HG03432 (cell line): ENCODE data around the gene DNM3.
"Not testable (repeated sequence)": the region's sequence is repeated elsewhere in the genome, so short reads cannot be mapped to it uniquely, and the experiment has no call there.

Source experiments
- ATAC-seq: cut with Tn5 transposase; IDR thresholded peaks from one replicate; pipeline ENCODE4 v1.9.1; 2021; ENCODE audit warnings: mild to moderate bottlenecking, moderate library complexity; ENCODE audit not compliant: unreplicated experiment

DNM3 gene

DNA sequence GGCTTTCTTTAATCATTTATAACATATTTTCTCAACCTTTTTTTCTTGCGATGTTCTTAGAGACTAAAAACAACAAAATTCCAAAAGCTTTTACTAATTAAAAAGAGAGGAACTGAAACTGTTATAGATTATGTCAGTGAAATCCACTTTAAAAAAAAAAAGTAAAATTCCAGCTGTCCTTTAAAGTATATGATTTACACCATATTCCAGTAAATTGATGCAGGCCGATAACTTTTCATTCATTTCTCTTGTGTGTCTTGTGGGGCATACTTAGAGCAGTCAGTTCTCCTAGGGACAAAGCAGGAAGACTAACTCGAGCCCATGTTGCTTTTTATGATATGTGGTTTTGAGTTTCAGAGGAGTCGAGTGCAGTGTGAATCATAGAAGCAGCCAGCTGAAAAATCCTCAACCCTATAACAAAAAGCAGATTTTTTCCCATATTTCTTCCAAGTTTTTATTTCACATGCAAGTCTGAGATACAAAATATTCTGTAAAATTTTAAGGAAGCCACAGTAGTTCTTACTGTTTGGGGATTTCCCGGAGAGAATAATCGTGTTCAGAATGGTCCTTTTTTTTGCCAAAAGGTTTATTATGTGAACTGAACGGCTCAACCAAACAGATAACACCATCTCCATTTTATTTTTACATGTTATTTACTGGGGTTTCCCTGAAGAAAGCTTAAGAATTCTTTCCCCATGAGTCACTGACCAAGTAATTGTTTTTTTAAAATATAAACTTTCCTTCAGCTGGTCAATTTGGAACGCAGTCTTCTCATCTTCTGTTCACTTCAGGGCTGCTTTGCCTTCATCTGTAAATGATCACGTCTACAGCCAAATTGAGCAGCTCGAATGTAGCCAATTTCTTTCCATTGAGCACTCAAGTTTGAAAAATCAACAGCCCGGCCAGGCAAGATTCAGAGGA lies 502.2 kb downstream of the DNM3 start:
- ATAC-seq: peak; percentile 35

DNA sequence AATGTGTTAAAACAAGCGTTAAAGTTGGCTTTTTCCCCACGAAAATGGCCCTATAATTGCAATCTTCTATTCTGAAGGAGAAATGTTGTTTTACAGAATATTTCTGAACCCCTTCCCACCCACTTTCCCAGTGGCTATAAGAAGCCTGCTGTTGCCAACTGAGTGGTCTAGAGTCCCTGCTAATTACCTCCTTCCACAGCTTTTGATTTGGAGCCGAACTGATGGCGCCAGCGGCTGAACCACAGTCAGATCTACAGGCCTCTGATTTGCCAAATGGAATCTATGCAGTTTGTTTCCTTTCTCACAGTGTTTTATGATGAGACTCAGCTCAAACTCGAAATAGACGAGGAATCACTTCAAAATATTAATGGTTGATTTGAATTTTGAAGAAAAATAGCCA lies 503.1 kb downstream of the DNM3 start:
- no peak for ATAC-seq

DNA sequence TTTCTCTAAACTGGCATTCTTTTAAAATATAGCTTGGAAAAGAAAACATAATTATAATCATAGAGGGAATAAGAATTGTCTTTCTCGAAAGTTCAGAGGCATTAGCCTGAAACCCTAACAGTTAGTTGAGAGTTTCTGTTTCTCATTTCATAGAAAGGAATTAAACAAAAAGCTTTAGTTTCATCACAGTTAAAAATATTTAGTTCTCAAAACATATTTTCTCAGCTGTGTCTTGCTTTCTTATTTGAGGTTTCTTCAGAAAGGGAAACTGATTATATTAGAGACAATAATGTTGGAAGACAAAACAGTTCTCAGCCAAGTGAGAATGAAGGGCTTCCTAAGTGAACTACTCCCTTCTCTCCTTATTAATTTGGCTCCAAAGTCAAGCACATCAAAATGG lies 503.8 kb downstream of the DNM3 start:
- ATAC-seq: peak; percentile 44

DNA sequence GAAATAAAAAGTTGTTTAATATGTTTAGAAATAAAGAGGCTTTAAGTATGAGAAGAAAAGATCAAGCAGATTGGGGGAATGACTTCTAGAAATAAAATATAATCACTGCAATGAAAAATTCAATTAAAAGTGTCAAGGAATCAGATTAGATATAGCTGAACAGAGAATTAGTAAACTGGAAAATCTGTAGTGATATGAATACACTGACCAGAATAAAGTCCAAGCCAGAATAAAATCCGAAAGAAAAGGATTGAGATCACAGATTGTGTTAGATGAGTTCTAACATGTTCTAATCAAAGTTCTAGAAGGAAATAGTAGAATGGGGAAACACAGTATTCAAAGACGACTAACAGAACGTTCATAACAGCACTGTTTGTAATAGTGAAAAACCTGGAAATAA lies 506.1 kb downstream of the DNM3 start:
- ATAC-seq: no peak

DNA sequence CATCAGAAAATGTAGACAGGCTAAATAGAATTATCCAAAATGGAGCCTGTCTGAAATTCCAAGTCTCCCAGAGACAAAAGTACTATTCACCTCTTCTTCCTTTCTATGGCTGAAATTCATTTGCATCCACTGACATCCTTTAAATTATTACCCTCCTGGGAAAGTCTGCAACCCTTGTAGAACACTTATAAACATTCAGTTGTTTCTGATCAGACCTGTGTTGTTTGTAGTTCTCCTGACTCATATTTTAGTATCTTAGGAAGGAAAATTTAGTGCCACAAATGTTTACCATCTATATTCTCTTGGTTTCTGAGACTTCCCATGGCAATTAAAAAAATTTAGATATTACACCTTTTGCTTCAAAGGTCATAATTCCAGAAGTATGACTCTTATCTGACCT lies 509.6 kb downstream of the DNM3 start:
- no peak for ATAC-seq

DNA sequence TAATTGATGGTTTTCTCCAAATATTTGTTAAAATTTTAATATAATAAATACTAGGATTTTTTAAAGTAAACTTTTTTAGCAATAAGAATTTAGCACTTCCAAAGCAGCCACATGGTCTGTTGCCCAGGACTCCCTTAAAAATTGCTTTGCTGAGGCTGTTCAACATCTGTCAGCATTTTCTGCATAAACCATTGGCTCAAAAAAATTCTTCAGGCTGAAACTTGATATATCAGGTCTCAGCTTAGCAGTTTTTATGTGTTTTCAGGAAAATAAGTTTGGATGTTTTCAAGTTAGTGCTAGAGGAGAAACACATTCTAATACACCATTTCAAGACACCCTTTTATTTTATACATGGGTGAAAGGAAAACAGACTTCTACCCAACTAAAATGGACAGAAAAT lies 510.0 kb downstream of the DNM3 start:
- ATAC-seq: no peak

DNA sequence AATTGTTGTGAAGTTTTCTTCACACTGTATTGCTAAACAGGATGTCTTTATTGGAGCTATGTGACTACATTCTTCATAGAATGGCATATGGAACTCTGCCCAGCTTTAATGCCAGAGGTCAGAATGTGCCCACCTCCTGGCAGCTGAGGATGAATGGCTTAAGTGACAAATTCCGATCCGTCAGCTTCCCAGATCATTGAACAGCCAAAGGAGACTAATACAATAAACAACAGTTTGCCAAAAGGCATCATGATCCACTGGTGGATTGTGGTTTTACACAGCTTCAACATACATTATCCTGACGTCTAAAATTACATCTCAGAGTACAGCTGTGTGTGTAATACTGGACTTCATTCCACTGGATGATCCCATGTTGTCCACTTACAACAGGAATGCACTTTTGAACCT lies 510.5 kb downstream of the DNM3 start:
- no peak for ATAC-seq

DNA sequence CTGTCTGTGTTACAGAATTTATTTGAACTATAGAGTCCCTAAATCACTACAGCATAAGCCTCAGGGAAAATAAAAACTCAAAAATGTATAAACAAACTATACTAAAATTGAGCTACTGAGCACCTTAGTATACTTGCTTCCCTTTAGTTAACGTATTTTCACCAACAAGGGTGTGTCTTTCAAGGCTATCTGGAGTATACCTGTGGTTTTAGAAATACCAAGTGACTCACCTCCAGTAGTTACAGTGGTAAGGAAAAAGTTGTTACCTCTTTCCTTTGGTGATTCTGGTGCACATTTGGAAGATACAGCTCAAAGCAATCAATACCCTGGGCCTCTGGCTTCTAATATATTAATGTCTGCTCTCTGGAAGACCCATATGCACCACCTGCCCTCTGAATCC lies 511.1 kb downstream of the DNM3 start:
- ATAC-seq: no peak

DNA sequence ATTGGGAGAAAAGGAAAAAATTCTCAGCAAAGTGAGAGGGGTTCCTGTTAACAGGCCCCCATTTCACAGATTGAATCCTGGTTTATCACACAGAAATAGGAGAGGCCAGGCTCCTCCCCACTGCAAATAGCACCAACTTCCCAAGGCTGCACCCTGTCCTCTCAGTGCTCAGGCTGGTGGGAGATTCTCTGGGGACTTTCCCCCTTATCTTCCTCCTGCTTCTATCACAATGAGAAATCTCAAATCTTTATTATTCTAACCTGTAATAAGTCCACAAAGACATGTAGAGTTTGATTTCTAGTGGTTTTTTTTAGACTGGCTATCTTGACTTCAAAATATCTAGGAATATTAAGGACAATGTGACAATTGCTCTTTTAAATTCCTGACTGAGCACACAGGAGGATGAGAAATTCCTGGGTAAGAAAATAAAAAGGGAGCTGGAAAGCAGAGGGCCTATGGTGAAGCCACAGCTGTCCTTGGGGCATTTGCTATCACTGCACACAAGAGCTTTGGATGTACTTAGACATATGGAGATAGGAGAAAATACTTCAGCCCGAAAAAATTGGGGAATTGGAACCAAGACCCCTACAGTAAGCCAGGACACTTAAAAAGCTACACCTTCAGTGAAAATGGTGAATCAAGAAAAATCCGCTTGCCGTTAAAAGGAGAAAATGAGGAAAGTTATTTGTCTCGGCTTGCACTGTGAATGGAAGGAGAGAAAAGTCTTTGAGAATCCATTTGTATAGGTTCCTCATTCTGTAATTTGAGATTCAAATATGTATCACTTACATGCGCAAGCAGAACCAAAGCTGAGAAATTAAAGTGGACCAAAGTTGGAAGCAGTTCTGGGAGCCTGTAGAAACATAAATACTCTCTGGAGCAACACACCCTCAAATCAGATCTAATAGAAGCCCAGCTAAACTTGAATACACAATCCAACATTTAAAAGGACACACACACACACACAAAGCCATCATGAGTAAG lies 513.3 kb downstream of the DNM3 start:
- ATAC-seq: no peak

DNA sequence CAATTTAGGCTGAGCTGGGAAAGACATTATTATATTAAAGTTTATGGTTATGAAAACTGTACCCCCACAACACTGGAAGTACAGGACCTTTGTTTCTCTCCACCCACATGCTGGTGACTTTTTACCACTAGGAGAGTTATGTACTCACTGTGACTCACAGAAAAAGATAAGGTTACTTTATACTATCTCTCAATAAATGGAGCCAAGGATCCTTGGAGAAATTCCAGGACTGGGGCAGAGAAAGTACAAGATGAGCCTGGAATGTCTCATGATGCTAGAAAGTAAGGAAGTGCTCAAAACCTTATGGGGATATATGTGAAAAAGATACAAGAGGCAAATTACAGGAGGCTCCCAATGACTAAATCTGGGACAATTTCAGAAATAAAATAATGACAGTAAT lies 515.3 kb downstream of the DNM3 start:
- no peak for ATAC-seq

DNA sequence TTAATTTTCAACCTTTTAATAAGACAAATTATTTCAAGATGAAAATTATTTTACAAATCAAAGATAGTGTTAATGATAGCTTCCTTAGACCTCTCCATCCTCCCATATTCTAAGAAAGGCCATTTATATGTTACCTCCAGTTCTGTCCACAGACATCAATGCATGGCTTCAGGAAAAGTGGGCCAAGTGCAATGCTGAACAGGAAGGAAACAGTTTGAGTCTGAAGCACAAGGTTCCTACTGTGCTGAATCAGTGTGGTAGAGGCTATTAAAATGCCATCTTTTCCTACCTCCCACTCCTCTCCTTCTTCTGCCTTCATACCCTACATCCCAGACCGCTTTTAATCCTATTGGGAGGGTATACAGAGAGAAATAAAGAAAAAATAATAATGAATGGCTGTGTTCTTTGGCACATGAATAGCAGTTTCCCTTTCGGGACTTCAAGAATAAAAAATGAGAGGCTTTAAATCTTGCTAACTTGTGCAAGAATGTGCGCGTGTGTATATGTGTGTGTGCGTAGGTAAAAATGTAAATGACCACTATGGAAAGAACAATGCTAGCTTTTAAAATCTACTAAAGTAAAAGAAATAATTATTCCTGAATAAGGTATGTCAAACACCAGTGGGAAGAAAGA lies 516.6 kb downstream of the DNM3 start:
- ATAC-seq: peak; percentile 1

DNA sequence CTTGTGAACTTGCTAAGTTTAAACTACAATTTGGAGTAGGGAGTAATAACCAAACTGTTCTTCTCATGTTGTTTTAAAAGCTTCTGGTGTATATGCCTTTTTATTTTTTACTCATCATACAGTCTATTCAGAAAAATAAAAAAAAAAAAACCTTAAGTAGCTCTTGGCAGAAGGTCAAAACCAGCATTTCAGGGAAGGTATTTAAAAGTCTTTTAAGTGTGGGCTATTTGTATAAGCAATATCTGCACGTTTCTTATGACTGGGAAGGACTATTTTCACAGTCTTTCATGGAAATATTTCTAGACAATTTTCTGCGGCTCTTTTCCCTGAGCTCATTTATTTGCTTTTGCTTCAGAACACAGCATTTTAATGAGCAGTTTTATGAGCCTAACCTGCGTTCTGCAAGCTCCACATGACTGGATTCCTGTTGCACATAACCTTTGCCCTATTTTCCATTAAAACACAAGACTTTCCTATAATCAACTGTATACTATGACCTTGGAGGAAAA lies 518.2 kb downstream of the DNM3 start:
- no peak for ATAC-seq

DNA sequence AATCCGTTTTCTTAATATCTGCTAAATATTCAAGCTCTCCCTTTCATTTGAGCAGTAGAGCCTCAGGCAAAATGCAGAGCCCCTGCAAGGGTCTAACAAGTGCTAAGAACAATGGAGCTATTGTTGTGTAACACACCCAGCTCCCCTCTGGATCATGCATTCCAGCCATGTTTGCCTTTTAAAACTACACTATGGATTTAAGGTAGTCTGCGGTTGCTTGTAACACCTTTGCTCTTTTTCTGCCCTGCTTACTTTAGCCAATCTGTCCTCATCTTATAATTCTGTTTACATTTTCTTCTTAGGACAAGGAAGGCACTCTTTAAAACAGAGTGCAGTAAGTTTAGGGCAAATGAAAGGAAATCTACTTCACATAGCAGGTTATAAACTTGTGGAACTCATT lies 519.2 kb downstream of the DNM3 start:
- ATAC-seq: no peak

DNA sequence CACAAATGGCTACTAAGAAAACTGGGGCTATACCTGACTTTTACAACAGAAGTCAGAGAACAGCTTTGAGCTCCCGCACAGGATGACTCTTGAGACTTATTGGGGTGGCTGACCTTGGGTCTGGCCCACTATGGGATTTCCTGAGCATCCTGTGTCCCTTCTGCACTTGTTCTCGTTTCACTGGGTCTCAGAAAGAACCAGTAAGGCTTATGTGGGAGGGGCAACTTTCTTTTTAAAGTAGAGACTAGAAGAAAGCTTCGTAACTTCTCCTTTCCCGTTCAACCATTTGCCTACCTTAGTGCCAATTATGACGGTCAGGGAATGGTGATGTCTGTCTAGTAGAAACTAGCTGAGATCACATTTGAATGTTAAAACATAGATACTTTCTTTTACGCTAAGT lies 519.7 kb downstream of the DNM3 start:
- ATAC-seq: no peak

DNA sequence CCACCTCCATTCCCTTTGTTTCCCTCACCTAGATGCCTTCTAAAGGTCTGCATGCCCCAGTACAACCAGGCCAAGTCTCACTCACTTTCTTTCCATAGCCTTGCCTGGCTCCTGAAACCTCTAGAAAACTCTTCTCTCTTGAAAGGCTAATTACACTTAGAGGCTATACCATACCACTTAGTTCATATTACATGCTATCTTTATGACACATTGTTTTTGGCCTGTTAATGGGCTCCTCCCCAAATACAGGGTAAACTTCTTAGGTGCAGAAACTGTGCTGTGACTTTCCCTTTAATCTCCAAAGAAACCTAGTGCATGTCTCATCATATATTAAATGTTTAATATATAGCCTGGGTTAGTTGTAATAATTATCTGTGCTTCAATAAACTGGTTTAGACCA lies 522.6 kb downstream of the DNM3 start:
- no peak for ATAC-seq

DNA sequence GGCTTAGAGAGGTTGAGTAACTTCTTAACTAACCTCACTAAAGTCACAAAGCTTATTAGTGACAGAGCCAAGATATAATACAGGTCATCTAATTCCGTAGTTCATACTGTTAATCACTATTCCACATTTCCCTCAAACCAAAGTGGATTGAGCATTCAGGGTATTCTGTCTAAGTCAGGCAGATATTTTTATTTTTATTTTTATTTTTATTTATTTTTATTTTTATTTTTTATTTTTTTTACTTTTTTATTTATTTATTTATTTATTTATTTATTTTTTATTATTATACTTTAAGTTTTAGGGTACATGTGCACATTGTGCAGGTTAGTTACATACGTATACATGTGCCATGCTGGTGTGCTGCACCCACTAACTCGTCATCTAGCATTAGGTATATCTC lies 530.3 kb downstream of the DNM3 start:
- not testable (repeated sequence) for ATAC-seq

DNA sequence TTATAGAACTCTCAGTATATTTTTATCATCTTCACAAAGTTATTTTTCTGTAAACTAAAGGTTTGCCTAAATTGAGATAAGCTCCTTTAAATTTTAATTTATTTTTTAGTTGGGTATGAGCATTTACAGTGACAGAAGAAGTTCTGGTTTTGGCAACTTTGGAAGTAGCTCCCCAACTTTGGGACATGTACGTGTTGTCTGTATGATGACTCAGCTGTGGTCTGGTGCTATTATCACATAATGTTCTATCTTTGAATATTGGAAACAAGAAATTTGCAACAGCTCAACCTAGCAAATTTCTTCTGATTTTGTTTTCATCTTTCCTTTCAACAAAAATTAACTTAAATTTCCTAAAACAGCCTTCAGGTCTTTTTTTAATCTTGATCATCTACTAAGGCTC lies 532.6 kb downstream of the DNM3 start:
- ATAC-seq: no peak

DNA sequence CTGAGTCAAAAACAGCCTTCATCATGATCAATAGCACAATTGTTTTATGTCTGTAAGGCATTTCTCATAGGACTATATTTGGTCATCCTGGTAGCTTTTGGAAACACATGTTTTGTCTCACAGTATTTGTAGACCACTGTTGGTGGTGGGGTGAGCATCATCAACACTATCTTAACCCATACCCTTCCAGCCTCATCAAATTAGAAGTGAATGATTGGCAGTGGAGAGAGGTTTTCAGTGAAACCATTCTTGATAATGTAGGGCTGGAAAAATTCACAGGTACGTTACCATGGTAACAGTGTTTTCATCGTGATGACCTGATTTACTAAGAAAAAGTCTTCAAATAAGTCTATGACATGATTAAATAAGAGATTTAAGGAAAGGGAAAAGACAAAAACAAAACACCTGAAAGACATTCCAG lies 533.9 kb downstream of the DNM3 start:
- ATAC-seq: no peak

DNA sequence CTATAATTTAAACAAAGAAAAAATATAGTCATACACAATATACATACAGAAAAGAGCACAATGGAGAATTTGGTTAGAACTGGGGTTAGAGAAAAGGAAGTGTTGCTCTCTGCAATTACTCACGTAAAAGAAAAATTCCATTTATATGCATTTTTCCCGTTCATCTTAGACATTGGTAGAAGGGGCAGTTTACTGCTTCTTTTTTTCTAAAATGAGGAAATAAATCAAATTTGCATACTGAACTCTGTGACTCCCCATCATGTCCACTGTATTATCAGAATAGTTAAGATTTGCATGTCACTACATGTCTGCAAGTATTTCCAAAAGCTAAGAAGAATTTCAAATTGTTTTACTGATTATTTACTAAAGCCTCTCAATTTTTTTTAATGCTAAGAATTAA lies 535.1 kb downstream of the DNM3 start:
- no peak for ATAC-seq

DNA sequence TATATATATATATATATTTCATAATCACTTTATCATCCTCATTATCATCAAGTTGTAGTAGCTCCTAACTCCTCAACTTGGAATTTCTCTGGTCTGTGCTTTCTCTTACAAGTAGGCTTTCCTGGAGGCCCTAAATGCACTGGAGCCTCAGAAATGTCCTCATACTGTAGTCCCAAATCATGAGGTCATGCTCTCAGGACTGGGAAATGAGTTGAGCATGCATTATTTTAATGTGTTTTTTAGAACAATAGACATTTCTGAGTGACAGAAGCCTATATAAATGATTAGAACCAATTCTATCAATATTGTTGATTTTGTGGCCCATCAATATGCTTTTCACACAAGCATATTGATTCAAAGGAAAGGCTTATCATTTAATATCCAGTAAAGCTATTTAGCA lies 536.3 kb downstream of the DNM3 start:
- no peak for ATAC-seq

DNA sequence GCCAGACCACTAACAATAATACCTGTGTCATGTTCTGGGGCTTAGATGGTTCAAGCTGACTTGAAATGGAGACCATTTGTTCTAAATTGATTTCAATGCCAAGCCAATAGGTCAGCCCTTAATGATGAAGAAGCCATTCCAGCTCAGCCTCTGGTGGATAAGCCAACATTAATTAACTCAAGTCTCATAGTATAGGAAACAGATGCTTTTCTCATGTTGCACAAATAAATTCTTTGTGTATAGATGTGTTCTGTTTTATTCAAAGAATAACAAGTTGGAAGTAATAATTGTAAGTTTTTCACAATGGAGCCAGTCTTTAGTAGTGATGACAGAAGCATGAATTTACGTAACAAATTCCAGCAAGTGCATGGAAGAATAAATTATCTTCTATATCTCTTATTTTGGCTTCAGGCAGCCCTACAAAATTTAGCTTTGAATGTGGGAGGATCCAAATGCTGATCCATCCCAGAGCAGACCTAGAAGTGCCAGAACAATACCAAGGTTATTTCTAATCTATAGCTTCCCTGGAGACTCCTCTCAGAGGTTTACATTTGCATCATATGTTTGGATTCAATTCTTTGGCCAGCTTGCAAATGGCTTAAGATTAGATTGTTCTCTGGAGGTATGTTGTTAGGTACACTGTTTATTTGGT lies 536.9 kb downstream of the DNM3 start:
- no peak for ATAC-seq
